Measurements from ENCODE around the gene EXD3.

EXD3 gene

DNA sequence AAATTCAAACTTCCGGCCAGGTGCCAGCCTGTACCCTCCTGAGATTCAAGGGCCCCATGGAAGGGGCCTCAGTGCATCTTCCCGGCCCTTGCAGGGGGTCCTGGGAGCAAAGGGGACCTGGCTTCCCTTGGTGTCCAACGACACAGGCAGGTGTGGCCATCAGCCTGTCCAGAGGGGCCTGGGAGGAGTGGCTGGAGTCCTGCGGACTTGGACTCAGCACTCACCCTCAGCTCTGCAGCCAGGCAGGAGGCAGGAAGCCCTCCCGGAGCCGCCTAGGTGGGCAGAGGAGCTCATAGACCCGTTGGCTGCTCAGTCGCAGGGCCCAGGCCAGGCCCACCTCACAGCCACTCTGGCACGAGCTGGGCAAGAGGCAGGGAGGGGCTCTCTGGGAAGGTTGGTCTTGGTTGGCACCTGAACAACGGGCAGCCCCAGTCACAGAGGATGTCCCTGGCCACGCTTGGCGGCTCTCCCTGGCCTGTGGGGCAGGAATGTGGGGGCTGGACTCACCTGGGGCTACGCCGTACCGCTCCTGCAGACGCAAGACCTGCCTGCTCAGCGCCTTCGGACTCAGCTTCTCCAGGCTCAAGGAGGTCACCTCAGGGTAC lies 67.1 kb downstream of the EXD3 start:
- Histone ChIP-seq H3K36me3 (ENCODE audit: insufficient read depth, low read length) (no peaks in the 10 kb centered on the region), H3K4me1 (ENCODE audit: insufficient read depth, low read length) (no peaks in the 10 kb centered on the region), H3K4me3 (ENCODE audit: low read length) (no peak overlapping the region), H3K27me3 (ENCODE audit: insufficient read depth, low read length) (no peaks in the 10 kb centered on the region), H3K9ac (ENCODE audit: low read depth, low read length) (no peak overlapping the region), H3K27ac (ENCODE audit: low read depth, low read length) (no peak overlapping the region), H3K9me3 (ENCODE audit: insufficient read depth, low read depth, low read length) (peaks cover 35% of the 10 kb centered on the region)
- WGBS = 82% methylated on average over 18 of the region's 18 CpGs

DNA sequence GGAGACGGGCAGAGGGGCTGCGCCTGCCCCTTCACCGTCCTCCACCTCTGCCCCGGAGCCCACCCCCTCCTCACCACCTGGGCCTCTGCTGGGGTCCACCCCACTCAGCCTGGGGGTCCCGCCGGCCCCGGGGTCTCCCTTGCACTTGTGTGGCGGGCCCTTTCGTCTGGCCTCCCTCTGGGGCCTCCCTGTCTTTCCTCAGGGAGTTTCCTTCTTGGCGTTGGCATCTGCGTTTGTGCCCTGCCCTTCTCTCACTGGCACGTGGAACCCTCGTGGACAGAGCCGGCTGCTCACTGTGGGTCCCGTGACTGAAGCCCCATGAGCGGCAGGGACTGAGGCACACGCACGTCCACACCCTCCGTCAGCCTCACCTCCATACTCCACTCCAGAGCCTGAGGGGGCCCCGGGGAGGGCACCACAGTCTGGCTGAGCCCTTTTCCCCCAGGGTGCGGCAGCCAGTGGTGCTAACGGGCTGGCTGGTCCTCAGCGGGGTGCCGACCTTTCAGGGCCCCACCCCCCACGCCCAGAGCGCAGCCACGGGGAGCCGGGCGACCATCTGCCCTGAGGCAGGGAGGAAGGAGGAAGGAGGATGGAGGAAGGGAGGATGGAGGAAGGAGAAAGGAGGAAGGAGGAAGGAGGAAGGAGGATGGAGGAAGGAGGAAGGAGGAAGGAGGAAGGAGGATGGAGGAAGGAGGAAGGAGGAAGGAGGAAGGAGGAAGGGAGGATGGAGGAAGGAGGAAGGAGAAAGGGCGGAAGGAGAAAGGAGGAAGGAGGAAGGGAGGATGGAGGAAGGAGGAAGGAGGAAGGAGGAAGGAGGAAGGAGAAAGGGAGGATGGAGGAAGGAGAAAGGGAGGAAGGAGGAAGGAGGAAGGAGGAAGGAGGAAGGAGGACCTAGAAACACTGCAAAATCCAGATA lies 67.9 kb downstream of the EXD3 start:
- Histone ChIP-seq H3K9me3 (ENCODE audit: insufficient read depth, low read depth, low read length) (peaks cover 35% of the 10 kb centered on the region), H3K27ac (ENCODE audit: low read depth, low read length) (no peak overlapping the region), H3K9ac (ENCODE audit: low read depth, low read length) (no peak overlapping the region), H3K4me3 (ENCODE audit: low read length) (no peak overlapping the region), H3K36me3 (ENCODE audit: insufficient read depth, low read length) (no peaks in the 10 kb centered on the region), H3K4me1 (ENCODE audit: insufficient read depth, low read length) (no peaks in the 10 kb centered on the region), H3K27me3 (ENCODE audit: insufficient read depth, low read length) (no peaks in the 10 kb centered on the region)
- WGBS = 92% methylated on average over 29 of the region's 30 CpGs

DNA sequence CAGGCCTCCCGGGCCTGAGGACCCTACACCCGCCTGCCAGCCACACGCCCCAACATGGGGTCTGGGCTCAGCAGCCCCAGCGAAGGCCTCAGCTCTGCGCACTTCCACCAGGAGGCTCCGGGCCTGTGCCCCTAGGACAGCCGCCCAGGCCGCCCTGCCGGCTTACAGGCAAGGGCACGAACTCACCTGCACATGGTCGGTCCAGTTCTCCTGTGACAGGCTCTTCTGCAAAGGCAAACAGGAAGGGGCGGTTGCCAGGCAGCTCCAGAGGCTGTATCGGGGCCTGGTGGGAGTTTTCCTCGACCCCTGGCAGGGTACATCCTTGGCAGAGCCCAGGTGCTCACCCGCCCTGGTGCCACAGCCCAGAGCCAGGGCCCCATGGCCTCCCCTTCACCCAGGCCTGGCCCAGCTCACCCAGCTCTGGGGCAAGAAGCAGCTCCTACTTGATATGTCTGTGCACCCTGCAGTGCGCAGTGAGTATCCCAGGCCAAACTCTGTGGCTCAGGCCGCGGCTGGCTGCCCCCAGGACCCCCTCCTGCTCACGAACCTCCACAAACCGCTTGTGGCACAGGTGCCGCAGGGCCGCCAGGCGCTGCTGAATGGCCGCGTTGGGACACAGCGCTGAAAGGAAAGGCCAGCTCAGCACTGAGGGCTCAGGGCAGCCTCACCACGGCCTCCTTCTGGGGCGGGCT lies 68.7 kb downstream of the EXD3 start:
- 92% methylated on average over 28 of the region's 28 CpGs for WGBS

DNA sequence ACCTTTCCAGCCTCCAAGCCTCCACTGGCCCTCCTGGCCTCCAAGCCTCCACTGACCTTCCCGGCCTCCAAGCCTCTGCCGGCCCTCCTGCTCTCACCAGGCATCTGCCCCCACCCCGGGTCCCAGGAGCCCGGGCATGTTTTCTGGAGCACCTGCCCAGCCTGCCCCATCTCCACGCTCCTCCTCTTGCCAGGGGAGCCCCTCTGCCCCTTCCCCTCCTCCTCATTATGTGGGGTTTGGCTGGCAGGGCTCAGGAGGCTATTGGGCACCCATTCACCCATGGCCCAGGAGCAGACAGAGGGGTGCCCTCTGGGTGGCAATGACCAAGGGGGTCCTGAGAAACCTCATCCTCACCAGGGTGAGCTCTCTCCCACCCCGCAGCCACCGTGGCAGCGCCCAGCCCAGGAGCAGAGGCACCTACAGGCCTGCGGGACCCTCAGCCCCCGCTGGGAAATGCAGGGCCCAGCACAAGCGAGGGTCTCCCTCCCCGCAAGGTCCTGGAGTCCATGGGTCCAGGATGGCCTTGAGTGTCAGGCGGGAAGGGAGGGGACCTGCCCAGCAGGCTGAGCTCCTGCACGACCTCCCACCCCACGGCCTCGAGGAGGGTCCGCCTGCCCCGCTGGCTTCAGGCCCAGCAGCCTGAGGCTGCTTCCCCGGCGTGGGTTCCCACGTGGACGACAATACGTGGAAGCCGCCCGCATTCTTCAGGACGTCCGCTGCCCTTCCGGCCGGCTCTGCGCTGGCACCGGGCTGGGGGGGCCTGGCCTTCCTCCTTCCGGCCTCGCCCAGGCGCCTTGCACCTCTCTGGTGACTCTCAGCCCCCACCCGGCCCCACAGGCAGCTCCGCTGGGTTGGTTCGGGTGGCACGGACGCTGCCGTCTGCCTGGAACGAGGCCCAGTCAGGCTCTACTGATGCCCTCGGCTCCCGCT lies 69.5 kb downstream of the EXD3 start:
- WGBS = 94% methylated on average over 42 of the region's 43 CpGs
- H3K9ac ChIP-seq (ENCODE audit: low read depth, low read length) = no peak overlapping the region

More for the DNA sequence above, 68.7 kb downstream of the EXD3 start:
- Histone ChIP-seq H3K9me3 (ENCODE audit: insufficient read depth, low read depth, low read length) (peaks cover 35% of the 10 kb centered on the region), H3K4me3 (ENCODE audit: low read length) (no peak overlapping the region), H3K27ac (ENCODE audit: low read depth, low read length) (no peak overlapping the region), H3K4me1 (ENCODE audit: insufficient read depth, low read length) (no peaks in the 10 kb centered on the region), H3K27me3 (ENCODE audit: insufficient read depth, low read length) (no peaks in the 10 kb centered on the region), H3K36me3 (ENCODE audit: insufficient read depth, low read length) (no peaks in the 10 kb centered on the region), H3K9ac (ENCODE audit: low read depth, low read length) (no peak overlapping the region)

DNA sequence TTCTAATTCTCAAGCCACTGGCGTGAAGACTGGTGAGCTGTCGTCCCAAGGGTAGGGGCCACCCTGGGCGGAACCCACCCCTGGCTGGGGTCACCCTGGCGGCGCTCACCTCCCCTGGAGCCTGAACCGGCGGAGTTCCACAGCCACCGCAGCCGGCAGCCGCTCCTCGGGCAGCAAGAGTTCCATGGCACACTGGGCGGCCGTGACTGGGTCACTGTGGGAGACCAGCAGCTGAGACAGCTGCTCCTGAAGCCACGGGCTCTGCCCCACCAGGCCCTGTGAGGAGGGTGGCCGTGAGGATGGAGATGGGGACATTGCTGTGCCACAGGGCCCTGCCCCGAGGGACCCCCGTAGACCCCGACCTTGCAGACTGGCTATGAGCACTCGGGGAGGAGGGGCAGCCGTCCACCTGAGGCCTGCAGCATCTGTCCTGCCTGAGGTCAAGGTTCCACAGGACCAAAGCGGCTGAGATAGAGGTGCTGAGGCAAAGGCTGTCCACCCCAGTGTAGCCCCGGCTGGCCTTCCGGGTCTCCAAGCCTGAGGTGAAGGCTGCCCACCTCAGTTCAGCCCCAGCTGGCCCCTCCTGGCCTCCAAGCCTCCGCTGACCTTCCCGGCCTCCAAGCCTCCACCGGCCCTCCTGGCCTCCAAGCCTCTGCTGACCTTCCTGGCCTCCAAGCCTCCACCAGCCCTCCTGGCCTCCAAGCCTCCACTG lies 70.3 kb downstream of the EXD3 start:
- Histone ChIP-seq H3K4me1 (ENCODE audit: insufficient read depth, low read length) (no peaks in the 10 kb centered on the region), H3K9ac (ENCODE audit: low read depth, low read length) (no peak overlapping the region), H3K4me3 (ENCODE audit: low read length) (no peak overlapping the region), H3K9me3 (ENCODE audit: insufficient read depth, low read depth, low read length) (peaks cover 31% of the 10 kb centered on the region), H3K36me3 (ENCODE audit: insufficient read depth, low read length) (no peaks in the 10 kb centered on the region), H3K27ac (ENCODE audit: low read depth, low read length) (no peak overlapping the region), H3K27me3 (ENCODE audit: insufficient read depth, low read length) (no peaks in the 10 kb centered on the region)
- 90% methylated on average over 26 of the region's 26 CpGs for WGBS

More for the DNA sequence above, 69.5 kb downstream of the EXD3 start:
- no peak overlapping the region for H3K27ac ChIP-seq (ENCODE audit: low read depth, low read length)
- H3K36me3 ChIP-seq (ENCODE audit: insufficient read depth, low read length) = no peaks in the 10 kb centered on the region
- H3K4me1 ChIP-seq (ENCODE audit: insufficient read depth, low read length) = no peaks in the 10 kb centered on the region
- H3K4me3 ChIP-seq (ENCODE audit: low read length) = no peak overlapping the region
- peaks cover 35% of the 10 kb centered on the region for H3K9me3 ChIP-seq (ENCODE audit: insufficient read depth, low read depth, low read length)
- no peaks in the 10 kb centered on the region for H3K27me3 ChIP-seq (ENCODE audit: insufficient read depth, low read length)

DNA sequence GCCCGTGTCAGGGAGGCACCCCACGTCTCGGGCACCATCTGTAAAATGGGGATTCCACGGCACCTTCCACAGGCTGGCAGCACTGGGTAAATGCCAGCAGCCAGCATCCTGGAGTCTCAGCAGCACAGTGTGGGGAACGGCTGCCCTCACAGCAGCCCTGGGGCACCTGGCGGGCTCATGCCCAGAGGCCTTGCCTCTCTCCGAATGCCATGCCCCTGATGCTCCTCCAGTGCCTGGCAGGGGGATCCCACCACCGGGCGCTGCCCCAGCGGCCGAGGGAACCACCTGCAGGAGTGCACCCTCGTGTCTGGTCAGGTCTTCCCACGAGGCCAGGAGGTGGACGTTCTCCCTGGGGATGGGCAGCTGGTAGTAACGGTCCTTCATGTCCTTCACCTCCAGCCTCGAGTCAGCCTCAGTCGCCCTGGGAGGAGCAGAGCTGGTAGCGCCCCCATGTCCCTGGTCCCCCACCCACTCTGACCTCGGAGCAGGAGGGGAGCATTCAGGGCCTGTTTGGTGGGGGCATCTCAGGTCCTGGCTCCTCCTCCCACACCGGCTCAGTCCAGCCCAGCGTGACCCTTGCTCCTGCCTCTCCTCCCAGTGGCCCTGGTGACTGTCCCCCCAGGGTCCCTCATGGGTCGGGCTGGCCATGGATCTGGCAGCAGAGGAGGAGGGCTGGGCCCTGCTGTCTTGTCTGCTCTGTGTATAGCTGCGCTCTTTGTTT lies 71.0 kb downstream of the EXD3 start:
- 91% methylated on average over 23 of the region's 23 CpGs for WGBS
- no peaks in the 10 kb centered on the region for H3K36me3 ChIP-seq (ENCODE audit: insufficient read depth, low read length)
- H3K4me1 ChIP-seq (ENCODE audit: insufficient read depth, low read length) = no peaks in the 10 kb centered on the region
- H3K9me3 ChIP-seq (ENCODE audit: insufficient read depth, low read depth, low read length) = peaks cover 28% of the 10 kb centered on the region
- H3K27me3 ChIP-seq (ENCODE audit: insufficient read depth, low read length) = no peaks in the 10 kb centered on the region
- no peak overlapping the region for H3K4me3 ChIP-seq (ENCODE audit: low read length)
- no peak overlapping the region for H3K9ac ChIP-seq (ENCODE audit: low read depth, low read length)
- no peak overlapping the region for H3K27ac ChIP-seq (ENCODE audit: low read depth, low read length)

DNA sequence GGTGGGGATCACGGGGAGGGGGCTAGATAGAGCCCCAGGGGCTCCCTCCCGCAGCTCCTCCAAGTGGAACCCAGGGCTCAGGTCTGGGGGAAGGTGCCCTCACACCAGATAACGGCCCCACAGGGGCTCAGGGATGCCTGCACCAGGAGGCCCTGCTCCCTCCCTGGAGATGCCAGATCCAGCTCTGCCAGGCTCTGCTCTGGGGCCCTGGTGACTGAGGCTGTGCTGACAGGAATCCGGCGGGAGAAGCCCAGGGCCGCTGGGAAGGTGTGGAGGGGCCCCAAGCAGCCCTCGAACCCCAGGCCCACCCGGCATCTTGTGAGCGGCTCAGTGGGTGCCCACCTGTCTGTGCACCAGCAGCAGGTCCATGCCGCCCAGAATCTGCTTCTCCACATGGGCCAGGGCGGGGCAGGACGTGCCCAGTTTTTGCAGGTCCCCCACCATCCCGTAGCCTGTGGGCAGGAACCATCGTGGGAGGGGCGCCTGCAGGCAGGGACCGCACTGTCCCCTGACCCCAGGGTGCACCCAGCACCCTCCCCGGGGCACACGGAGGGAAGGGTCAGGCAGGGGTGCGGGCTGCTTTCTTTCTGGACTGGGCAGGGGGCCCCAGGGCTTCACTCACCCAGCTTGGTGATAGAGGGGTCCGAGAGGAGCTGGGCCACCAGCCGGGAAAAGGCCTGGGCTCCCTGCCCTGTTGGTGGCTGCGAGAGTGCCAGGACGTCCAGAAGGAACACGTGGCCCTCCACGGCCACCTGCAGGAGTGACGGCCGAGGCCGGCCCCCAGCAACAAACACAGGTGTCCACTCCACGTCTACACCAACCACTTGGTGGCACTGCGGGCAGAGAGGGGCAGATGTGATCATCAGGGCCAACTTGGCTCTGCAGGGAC lies 72.0 kb downstream of the EXD3 start:
- H3K27me3 ChIP-seq (ENCODE audit: insufficient read depth, low read length) = no peaks in the 10 kb centered on the region
- H3K36me3 ChIP-seq (ENCODE audit: insufficient read depth, low read length) = no peaks in the 10 kb centered on the region
- H3K27ac ChIP-seq (ENCODE audit: low read depth, low read length) = no peak overlapping the region
- H3K9ac ChIP-seq (ENCODE audit: low read depth, low read length) = no peak overlapping the region
- H3K9me3 ChIP-seq (ENCODE audit: insufficient read depth, low read depth, low read length) = peaks cover 25% of the 10 kb centered on the region
- H3K4me1 ChIP-seq (ENCODE audit: insufficient read depth, low read length) = no peaks in the 10 kb centered on the region
- H3K4me3 ChIP-seq (ENCODE audit: low read length) = no peak overlapping the region
- WGBS = 91% methylated on average over 30 of the region's 30 CpGs

DNA sequence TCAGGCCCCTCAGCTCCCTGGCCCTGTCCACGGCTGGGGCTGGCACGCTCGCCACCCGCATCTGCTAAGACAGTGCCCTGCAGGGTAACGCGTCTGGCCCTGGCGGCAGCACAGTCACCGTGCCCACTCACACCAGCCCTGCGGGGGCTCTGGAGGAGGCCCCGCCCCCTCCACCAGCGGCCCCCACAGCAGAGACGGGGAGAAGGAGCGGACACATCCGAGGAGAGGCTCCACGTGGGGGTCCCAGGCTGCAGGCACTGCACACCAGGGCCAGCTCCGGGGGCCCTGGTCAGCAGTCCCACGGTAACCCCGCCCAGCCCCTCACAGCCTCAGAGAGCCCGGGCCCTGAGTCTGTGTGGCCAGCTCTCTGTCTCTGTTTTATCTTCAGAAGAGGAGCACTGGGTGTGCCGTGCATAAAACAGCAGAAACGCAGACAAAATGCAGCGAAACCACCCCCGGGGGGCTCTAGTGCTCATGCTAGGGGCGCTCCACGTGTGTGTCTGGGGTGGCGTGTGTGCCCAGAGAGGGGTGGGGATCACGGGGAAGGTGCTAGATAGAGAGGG lies 73.4 kb downstream of the EXD3 start:
- peaks cover 23% of the 10 kb centered on the region for H3K9me3 ChIP-seq (ENCODE audit: insufficient read depth, low read depth, low read length)
- H3K27ac ChIP-seq (ENCODE audit: low read depth, low read length) = no peak overlapping the region
- H3K36me3 ChIP-seq (ENCODE audit: insufficient read depth, low read length) = no peaks in the 10 kb centered on the region
- no peaks in the 10 kb centered on the region for H3K4me1 ChIP-seq (ENCODE audit: insufficient read depth, low read length)
- 92% methylated on average over 27 of the region's 27 CpGs for WGBS
- H3K4me3 ChIP-seq (ENCODE audit: low read length) = no peak overlapping the region
- H3K9ac ChIP-seq (ENCODE audit: low read depth, low read length) = no peak overlapping the region
- no peaks in the 10 kb centered on the region for H3K27me3 ChIP-seq (ENCODE audit: insufficient read depth, low read length)
